Measurements from ENCODE around the gene IL36B.

GRCh38 chr2:113080134-113080533, 27.5 kb upstream of the IL36B start:
- TF ChIP-seq POLR2A (IDR thresholded peaks at IDR 0.05; ENCODE audit: low read depth, low read length) (no peak), POLR2AphosphoS5 (IDR thresholded peaks at IDR 0.05; ENCODE audit: low read depth, low read length) (no peak), SPI1 (IDR thresholded peaks at IDR 0.05; ENCODE audit: low read depth, low read length) (no peak), TAF1 (IDR thresholded peaks at IDR 0.05; ENCODE audit: low read depth, low read length) (no peak), PAX5 (IDR thresholded peaks at IDR 0.05; ENCODE audit: insufficient read depth, low read length, severe bottlenecking) (no peak), POU2F2 (IDR thresholded peaks at IDR 0.05; ENCODE audit: low read depth, low read length) (no peak)
